GM12878 (cell line): Measurements from ENCODE around the gene SPINT1. TPM values are rescaled to one million over a fixed set of nuclear protein-coding genes. Genes with fewer than 3 reads are reported as not detected.

ENCODE experiments used
- ATAC-seq: fragments of 200-7000 bp; cut with Tn5 transposase; 3 replicates; pipeline ENCODE4 v1.9.1; 2020; ENCODE audit warnings: mild to moderate bottlenecking, moderate library complexity
- BruUV-seq: library from RNA; stranded (reverse); fragments of 400-500 nt; replicated peaks from 2 replicates; lab custom pipeline; 2021; lab: Mats Ljungman, UMichigan
- CTCF ChIA-PET: fragments of 300-600 bp; sonication (Branson Sonifier 250); formaldehyde crosslinking; extraction: SDS; loops from one replicate; lab custom pipeline; 2021; ENCODE audit warnings: inconsistent platforms; lab: Yijun Ruan, JAX
- POLR2A ChIA-PET: fragments of 350-600 bp; formaldehyde crosslinking; extraction: SDS; loops from one replicate; lab custom pipeline; 2021; ENCODE audit warnings: inconsistent platforms; lab: Charles Lee
- RAD21 ChIA-PET: fragments of 300-600 bp; sonication (Branson Sonifier 250); formaldehyde crosslinking; loops from one replicate; lab custom pipeline; 2023; ENCODE audit warnings: antibody characterized with exemption; ENCODE audit not compliant: unreplicated experiment; lab: Charles Lee
- SMC1A ChIA-PET: fragments of 300-600 bp; sonication (Branson Sonifier 250); formaldehyde crosslinking; loops from one replicate; lab custom pipeline; 2023; ENCODE audit not compliant: unreplicated experiment, uncharacterized antibody; lab: Charles Lee
- DNase-seq: peaks from one replicate; pipeline ENCODE4 v3.0.0-alpha.2; 2011; ENCODE audit warnings: low read depth, low spot score
- FAIRE-seq: peaks from 3 replicates; lab custom pipeline; 2011; peaks lifted over from hg19 to GRCh38; lab: Jason Lieb, UNC
- H2AFZ ChIP-seq: 2 replicates; pipeline ENCODE4 v1.6.0; 2011; ENCODE audit warnings: low read depth, low read length, control low read depth; ENCODE audit not compliant: control insufficient read depth
- H3K27ac ChIP-seq: 2 replicates; pipeline ENCODE4 v1.5.1; 2011; ENCODE audit warnings: control low read depth; ENCODE audit not compliant: control insufficient read depth, insufficient read depth
- H3K27me3 ChIP-seq, 2 experiments: replicated peaks in 1 of 2; 2 replicates each; pipeline versions ENCODE4 v1.6.0 to v1.6.1; 2011; ENCODE audit warnings: low read length in 1 of 2; ENCODE audit not compliant: control insufficient read depth in 2 of 2, insufficient read depth in 2 of 2
- H3K36me3 ChIP-seq, 2 experiments: 2 replicates each; pipeline ENCODE4 v1.5.1; 2011; ENCODE audit warnings: low read length in 1 of 2; ENCODE audit not compliant: control insufficient read depth in 2 of 2, insufficient read depth in 2 of 2
- H3K4me1 ChIP-seq: 2 replicates; pipeline ENCODE4 v1.6.1; 2011; ENCODE audit warnings: mild to moderate bottlenecking, low read length, moderate library complexity, mixed read lengths; ENCODE audit not compliant: control insufficient read depth, insufficient read depth
- H3K4me2 ChIP-seq: 2 replicates; pipeline ENCODE4 v1.6.0; 2011; ENCODE audit warnings: control low read depth; ENCODE audit not compliant: control insufficient read depth, insufficient read depth
- H3K4me3 ChIP-seq: fragments of 200-600 bp; sonication (generic); 2 replicates; pipeline ENCODE4 v1.5.1; 2016
- H3K79me2 ChIP-seq: 2 replicates; pipeline ENCODE4 v1.6.0; 2011; ENCODE audit warnings: low read length; ENCODE audit not compliant: control insufficient read depth, insufficient read depth
- H3K9ac ChIP-seq: 2 replicates; pipeline ENCODE4 v1.8.0; 2011; ENCODE audit warnings: low read length, control low read depth, mixed read lengths; ENCODE audit not compliant: control insufficient read depth, insufficient read depth
- H3K9me3 ChIP-seq: replicated peaks from 3 replicates; pipeline ENCODE4 v1.5.1; 2011; ENCODE audit warnings: mild to moderate bottlenecking, low read length; ENCODE audit not compliant: control insufficient read depth, insufficient read depth
- H4K20me1 ChIP-seq: 2 replicates; pipeline ENCODE4 v1.6.0; 2011; ENCODE audit not compliant: control insufficient read depth, insufficient read depth
- BCL11A ChIP-seq: IDR thresholded peaks from 2 replicates; pipeline ENCODE4 v1.6.1; 2011; ENCODE audit warnings: low read depth, low read length
- CEBPB ChIP-seq, 2 experiments: fragments of 150-350 bp in 1 of 2; IDR thresholded peaks; 2 replicates each; pipeline ENCODE4 v1.6.1; 2012 to 2014; ENCODE audit warnings: low read depth in 2 of 2, low read length in 2 of 2, borderline replicate concordance in 1 of 2, inconsistent platforms in 1 of 2
- EP300 ChIP-seq, 2 experiments: fragments of 150-350 bp in 1 of 2; IDR thresholded peaks; 2 replicates each; pipeline ENCODE4 v1.6.1; 2011 to 2012; ENCODE audit warnings: low read depth in 2 of 2, low read length in 2 of 2, borderline replicate concordance in 1 of 2, improper control_type of control experiment in 1 of 2, inconsistent platforms in 1 of 2; ENCODE audit not compliant: control insufficient read depth in 1 of 2
- HDAC6 ChIP-seq: fragments of 200-600 bp; sonication (generic); IDR thresholded peaks from one replicate; pipeline ENCODE4 v1.8.0; 2017; ENCODE audit warnings: antibody characterized with exemption; ENCODE audit not compliant: unreplicated experiment
- KAT2A ChIP-seq: conservative IDR thresholded peaks from 2 replicates; pipeline ENCODE4 v1.6.1; 2011; ENCODE audit warnings: low read depth, low read length; ENCODE audit not compliant: control insufficient read depth
- MTA3 ChIP-seq: IDR thresholded peaks from 2 replicates; pipeline ENCODE4 v1.6.1; 2012; ENCODE audit warnings: low read length, inconsistent platforms, borderline replicate concordance
- MXI1 ChIP-seq: fragments of 150-350 bp; IDR thresholded peaks from 2 replicates; pipeline ENCODE4 v1.6.1; 2011; ENCODE audit warnings: low read depth, mild to moderate bottlenecking, inconsistent platforms, low read length, improper control_type of control experiment
- NFXL1 ChIP-seq: fragments of 450-650 bp; IDR thresholded peaks from 2 replicates; pipeline ENCODE4 v1.6.1; 2017; ENCODE audit warnings: antibody characterized with exemption, mild to moderate bottlenecking, borderline replicate concordance
- NFYA ChIP-seq: IDR thresholded peaks from 2 replicates; pipeline ENCODE4 v1.6.1; 2011; ENCODE audit warnings: low read depth, mild to moderate bottlenecking, low read length, improper control_type of control experiment, borderline replicate concordance
- NR2F1 ChIP-seq: fragments of 450-650 bp; conservative IDR thresholded peaks from 2 replicates; pipeline ENCODE4 v1.6.1; 2017; ENCODE audit warnings: mild to moderate bottlenecking
- POLR2AphosphoS5 ChIP-seq: IDR thresholded peaks from 2 replicates; pipeline ENCODE4 v1.6.1; 2011; ENCODE audit warnings: mild to moderate bottlenecking, low read length, inconsistent platforms
- RFX5 ChIP-seq: IDR thresholded peaks from 2 replicates; pipeline ENCODE4 v1.6.1; 2011; ENCODE audit warnings: low read depth, low read length, improper control_type of control experiment
- SMAD1 ChIP-seq: fragments of 450-650 bp; IDR thresholded peaks from 2 replicates; pipeline ENCODE4 v1.6.1; 2018; ENCODE audit warnings: mild to moderate bottlenecking, low read depth; ENCODE audit not compliant: partially characterized antibody
- SREBF2 ChIP-seq: IDR thresholded peaks from 2 replicates; pipeline ENCODE4 v1.6.1; 2012; ENCODE audit warnings: mild to moderate bottlenecking, low read length
- TARDBP ChIP-seq: IDR thresholded peaks from 2 replicates; pipeline ENCODE4 v1.6.1; 2016; ENCODE audit warnings: borderline replicate concordance
- WGBS: methylation state at CpG from one replicate; pipeline ENCODE4 v1.1.6; 2016; ENCODE audit warnings: low lambda C conversion rate; ENCODE audit not compliant: insufficient replicate concordance, insufficient coverage; ENCODE audit errors: missing lambda C conversion rate; 5-methylcytosine and 5-hydroxymethylcytosine counted together
- in situ Hi-C: fragments of 300-500 bp; cut with MboI; formaldehyde crosslinking; loops from 9 replicates; pipeline ENCODE4 v1.14.3; 2018; ENCODE audit warnings: mixed read lengths
- intact Hi-C: fragments of 100-400 bp; cut with micrococcal nuclease; formaldehyde crosslinking; loops from one replicate; pipeline ENCODE4 v1.14.2; 2022; ENCODE audit not compliant: unreplicated experiment
- polyA plus RNA-seq, 11 experiments: library from polyadenylated mRNA; depleted of rRNA in 4 of 11; unstranded in 6 of 11; stranded (reverse) in 5 of 11; fragments of >200 nt; fragmentation: Nextera tagmentation in 4 of 11; fragmentation: Illumina TruSeq in 1 of 11; extraction: Ambion mirVana in 4 of 11; extraction: Trizol in 1 of 11; gene quantifications; 1 replicate in 1 of 11; 2 replicates in 10 of 11; pipeline versions ENCODE4 v1.2.1 to v1.2.3, GENCODE V29; 2011 to 2016; ENCODE audit warnings: inconsistent platforms in 2 of 11, missing spikeins in 2 of 11, low read depth in 1 of 11
- total RNA-seq, 4 experiments: library from RNA; depleted of rRNA in 3 of 4; stranded (reverse); fragments of >200 nt in 3 of 4; fragmentation: Illumina TruSeq in 1 of 4; extraction: Trizol in 1 of 4; gene quantifications; 2 replicates each; pipeline versions ENCODE4 v1.2.1 to v1.2.3, GENCODE V29; 2013 to 2021
- TF ChIP-seq, protein P1 (sequence below): IDR thresholded peaks from 2 replicates; pipeline ENCODE4 v1.6.1; 2012; ENCODE audit warnings: low read depth, low read length, improper control_type of control experiment
- TF ChIP-seq, protein P2 (sequence below): IDR thresholded peaks from 2 replicates; pipeline ENCODE4 v1.6.1; 2011; ENCODE audit warnings: low read depth, low read length, improper control_type of control experiment, borderline replicate concordance
- TF ChIP-seq, protein P3 (sequence below): fragments of 450-650 bp; formaldehyde crosslinking; IDR thresholded peaks from 2 replicates; pipeline ENCODE4 v1.5.0; 2022; ENCODE audit warnings: mild to moderate bottlenecking, missing genetic modification characterization

The SPINT1 gene
- total and polyA plus RNA-seq, 10 of the 15 experiments (the other 5 are each of a cell fraction or from before 2014, with no cell fraction given): 3.5 to 28.6 (median 10.2) TPM

DNA sequence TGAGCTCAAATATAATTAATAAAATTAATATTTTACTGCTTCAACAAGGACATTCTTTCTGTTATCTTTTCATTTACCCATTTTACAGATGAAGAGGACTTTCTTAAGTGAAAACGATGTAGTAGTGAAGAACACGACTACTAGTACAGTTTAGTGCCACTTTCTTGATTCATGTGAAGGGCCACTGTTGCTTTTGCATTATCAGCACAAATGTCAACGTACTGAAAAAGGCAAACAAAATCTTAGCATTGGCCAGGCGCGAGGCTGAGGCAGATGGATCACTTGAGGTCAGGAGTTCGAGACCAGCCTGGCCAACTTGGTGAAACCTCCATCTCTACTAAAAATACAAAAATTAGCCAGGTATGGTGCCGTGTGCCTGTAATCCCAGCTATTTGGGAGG, 24.8 kb upstream of the SPINT1 start:
- intact Hi-C loops (no loop called here), in situ Hi-C loops (no loop called here)
- TF ChIP-seq SMAD1: no peak
- TF ChIP-seq, protein P1, sequence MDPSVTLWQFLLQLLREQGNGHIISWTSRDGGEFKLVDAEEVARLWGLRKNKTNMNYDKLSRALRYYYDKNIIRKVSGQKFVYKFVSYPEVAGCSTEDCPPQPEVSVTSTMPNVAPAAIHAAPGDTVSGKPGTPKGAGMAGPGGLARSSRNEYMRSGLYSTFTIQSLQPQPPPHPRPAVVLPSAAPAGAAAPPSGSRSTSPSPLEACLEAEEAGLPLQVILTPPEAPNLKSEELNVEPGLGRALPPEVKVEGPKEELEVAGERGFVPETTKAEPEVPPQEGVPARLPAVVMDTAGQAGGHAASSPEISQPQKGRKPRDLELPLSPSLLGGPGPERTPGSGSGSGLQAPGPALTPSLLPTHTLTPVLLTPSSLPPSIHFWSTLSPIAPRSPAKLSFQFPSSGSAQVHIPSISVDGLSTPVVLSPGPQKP: no peak
- TF ChIP-seq NR2F1: no peak
- TF ChIP-seq CEBPB (IDR thresholded peaks at IDR 0.05; ENCODE audit: borderline replicate concordance in 1 of 2, low read depth in 2 of 2, low read length in 2 of 2): no peak
- no peak for TF ChIP-seq POLR2AphosphoS5
- TF ChIP-seq, protein P2, sequence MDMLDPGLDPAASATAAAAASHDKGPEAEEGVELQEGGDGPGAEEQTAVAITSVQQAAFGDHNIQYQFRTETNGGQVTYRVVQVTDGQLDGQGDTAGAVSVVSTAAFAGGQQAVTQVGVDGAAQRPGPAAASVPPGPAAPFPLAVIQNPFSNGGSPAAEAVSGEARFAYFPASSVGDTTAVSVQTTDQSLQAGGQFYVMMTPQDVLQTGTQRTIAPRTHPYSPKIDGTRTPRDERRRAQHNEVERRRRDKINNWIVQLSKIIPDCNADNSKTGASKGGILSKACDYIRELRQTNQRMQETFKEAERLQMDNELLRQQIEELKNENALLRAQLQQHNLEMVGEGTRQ: no peak
- no peak for TF ChIP-seq TARDBP
- TF ChIP-seq HDAC6: no peak
- no peak for TF ChIP-seq NFXL1
- no peak for TF ChIP-seq BCL11A
- no peak for TF ChIP-seq KAT2A
- TF ChIP-seq NFYA: no peak
- TF ChIP-seq RFX5: no peak
- no peak for TF ChIP-seq MXI1
- no peak for TF ChIP-seq SREBF2
- TF ChIP-seq MTA3: no peak
- no peak for TF ChIP-seq EP300 (IDR thresholded peaks at IDR 0.05; ENCODE audit: borderline replicate concordance in 1 of 2, control insufficient read depth in 1 of 2, low read depth in 2 of 2, low read length in 2 of 2)
- TF ChIP-seq, protein P3, sequence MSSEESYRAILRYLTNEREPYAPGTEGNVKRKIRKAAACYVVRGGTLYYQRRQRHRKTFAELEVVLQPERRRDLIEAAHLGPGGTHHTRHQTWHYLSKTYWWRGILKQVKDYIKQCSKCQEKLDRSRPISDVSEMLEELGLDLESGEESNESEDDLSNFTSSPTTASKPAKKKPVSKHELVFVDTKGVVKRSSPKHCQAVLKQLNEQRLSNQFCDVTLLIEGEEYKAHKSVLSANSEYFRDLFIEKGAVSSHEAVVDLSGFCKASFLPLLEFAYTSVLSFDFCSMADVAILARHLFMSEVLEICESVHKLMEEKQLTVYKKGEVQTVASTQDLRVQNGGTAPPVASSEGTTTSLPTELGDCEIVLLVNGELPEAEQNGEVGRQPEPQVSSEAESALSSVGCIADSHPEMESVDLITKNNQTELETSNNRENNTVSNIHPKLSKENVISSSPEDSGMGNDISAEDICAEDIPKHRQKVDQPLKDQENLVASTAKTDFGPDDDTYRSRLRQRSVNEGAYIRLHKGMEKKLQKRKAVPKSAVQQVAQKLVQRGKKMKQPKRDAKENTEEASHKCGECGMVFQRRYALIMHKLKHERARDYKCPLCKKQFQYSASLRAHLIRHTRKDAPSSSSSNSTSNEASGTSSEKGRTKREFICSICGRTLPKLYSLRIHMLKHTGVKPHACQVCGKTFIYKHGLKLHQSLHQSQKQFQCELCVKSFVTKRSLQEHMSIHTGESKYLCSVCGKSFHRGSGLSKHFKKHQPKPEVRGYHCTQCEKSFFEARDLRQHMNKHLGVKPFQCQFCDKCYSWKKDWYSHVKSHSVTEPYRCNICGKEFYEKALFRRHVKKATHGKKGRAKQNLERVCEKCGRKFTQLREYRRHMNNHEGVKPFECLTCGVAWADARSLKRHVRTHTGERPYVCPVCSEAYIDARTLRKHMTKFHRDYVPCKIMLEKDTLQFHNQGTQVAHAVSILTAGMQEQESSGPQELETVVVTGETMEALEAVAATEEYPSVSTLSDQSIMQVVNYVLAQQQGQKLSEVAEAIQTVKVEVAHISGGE: no peak
- H3K79me2 ChIP-seq: no peaks in the 10 kb centered on the region
- H3K27ac ChIP-seq: no peak overlapping the region
- H3K4me3 ChIP-seq: no peak overlapping the region
- H3K36me3 ChIP-seq: peaks cover 0 to 4% of the 10 kb centered on the region in 2 experiments; a peak in 2 of 4 replicates
- ChIA-PET POLR2A (interaction anchor here (1.1 kb wide), 1 partner anchor 77 kb away, joined by 4 read pairs; no protein-coding TSS in a partner anchor), CTCF (no interaction called here), RAD21 (no interaction called here), SMC1A (interaction anchor here (0.7 to 0.8 kb wide), 2 partner anchors 79 to 561 kb away, joined by 3 read pairs; no protein-coding TSS in a partner anchor)
- FAIRE-seq: no peak
- no peak overlapping the region for H3K9ac ChIP-seq
- ATAC-seq: no peak
- no peaks in the 10 kb centered on the region for H3K4me1 ChIP-seq
- BruUV-seq: no TSS peak
- H3K9me3 ChIP-seq: no peaks in the 10 kb centered on the region
- no peak overlapping the region for H3K4me2 ChIP-seq
- WGBS: 47% methylated on average over 7 of the region's 7 CpGs
- H4K20me1 ChIP-seq: no peaks in the 10 kb centered on the region
- H2AFZ ChIP-seq: no peak overlapping the region
- no peak for DNase-seq
- no peaks in the 10 kb centered on the region for H3K27me3 ChIP-seq
